Measurements from ENCODE around the gene GLI3.

DNA sequence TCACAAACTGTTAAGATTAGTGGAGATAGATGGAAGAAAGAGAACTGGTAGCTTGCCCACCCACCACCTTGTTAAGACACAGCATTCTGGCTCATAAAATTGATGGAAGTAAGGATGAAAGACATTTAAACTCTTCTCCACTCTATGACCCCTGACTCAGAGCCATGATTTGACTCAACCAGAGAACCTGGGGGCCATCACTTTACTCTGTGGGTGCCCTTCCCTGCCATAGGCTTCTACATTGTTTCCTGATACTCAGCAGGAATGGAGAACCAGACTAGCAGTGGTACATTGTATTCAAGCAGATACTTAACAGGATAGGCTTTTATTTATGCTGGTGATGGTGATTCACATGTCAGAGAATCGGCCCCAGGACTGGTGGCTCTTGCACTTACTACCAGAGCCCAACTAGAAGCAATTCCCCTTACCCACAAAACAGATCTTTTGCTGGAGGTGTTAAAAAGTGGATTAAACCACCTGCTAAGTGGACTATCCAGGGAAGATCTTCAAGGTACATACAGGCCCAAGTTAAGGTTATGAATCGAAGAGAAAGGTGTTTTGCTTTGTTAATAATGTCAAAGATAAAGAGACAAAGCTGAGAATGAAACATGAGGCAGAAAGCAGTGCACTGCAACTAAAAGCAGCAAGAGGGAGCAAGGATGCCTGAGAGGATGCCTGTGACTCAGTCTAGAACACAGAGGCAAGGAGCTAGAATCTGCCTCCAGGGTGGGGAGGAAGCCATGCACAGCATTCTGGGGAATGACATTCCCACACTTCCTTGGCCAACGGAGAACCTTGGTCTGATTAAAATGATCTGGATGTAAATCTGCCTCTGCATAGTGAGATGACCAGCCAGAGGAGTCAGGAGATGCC is 36.0 kb upstream of the GLI3 start:
- peak; percentile 34 for TF ChIP-seq FOXP2 (optimal IDR thresholded peaks at IDR 0.05; ENCODE audit: borderline replicate concordance, extremely low read depth, extremely low read length, insufficient read depth)
- TF ChIP-seq POLR2AphosphoS5 (IDR thresholded peaks at IDR 0.05; ENCODE audit: low read depth, low read length), result no peak
- TF ChIP-seq, protein P1, sequence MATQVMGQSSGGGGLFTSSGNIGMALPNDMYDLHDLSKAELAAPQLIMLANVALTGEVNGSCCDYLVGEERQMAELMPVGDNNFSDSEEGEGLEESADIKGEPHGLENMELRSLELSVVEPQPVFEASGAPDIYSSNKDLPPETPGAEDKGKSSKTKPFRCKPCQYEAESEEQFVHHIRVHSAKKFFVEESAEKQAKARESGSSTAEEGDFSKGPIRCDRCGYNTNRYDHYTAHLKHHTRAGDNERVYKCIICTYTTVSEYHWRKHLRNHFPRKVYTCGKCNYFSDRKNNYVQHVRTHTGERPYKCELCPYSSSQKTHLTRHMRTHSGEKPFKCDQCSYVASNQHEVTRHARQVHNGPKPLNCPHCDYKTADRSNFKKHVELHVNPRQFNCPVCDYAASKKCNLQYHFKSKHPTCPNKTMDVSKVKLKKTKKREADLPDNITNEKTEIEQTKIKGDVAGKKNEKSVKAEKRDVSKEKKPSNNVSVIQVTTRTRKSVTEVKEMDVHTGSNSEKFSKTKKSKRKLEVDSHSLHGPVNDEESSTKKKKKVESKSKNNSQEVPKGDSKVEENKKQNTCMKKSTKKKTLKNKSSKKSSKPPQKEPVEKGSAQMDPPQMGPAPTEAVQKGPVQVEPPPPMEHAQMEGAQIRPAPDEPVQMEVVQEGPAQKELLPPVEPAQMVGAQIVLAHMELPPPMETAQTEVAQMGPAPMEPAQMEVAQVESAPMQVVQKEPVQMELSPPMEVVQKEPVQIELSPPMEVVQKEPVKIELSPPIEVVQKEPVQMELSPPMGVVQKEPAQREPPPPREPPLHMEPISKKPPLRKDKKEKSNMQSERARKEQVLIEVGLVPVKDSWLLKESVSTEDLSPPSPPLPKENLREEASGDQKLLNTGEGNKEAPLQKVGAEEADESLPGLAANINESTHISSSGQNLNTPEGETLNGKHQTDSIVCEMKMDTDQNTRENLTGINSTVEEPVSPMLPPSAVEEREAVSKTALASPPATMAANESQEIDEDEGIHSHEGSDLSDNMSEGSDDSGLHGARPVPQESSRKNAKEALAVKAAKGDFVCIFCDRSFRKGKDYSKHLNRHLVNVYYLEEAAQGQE (IDR thresholded peaks at IDR 0.05; ENCODE audit: insufficient read depth in 1 of 2, low read depth in 2 of 2, low read length in 2 of 2), result no peak
- TF ChIP-seq TAF1 (IDR thresholded peaks at IDR 0.05; ENCODE audit: borderline replicate concordance, insufficient read depth, low read length), result no peak
- TF ChIP-seq SIN3A (IDR thresholded peaks at IDR 0.05; ENCODE audit: borderline replicate concordance, insufficient read depth, low read length), result no peak
